H1 (cell line): Measurements from ENCODE around the gene CYB561D2.

ENCODE experiments used
- CEBPB ChIP-seq: IDR thresholded peaks from 2 replicates; pipeline ENCODE4 v1.6.1; 2012; ENCODE audit warnings: low read depth, low read length
- EP300 ChIP-seq, 2 experiments: IDR thresholded peaks; 1 replicate in 1 of 2; 2 replicates in 1 of 2; pipeline ENCODE4 v1.6.1; 2011 to 2012; ENCODE audit warnings: low read depth in 2 of 2, low read length in 2 of 2, mild to moderate bottlenecking in 2 of 2, borderline replicate concordance in 1 of 2, inconsistent platforms in 1 of 2, moderate library complexity in 1 of 2
- KDM1A ChIP-seq: fragments of 200-600, 300-600 bp; sonication (generic); IDR thresholded peaks from 2 replicates; pipeline ENCODE4 v1.7.1; 2016; ENCODE audit warnings: mild to moderate bottlenecking, low read length, borderline replicate concordance
- NRF1 ChIP-seq: IDR thresholded peaks from 2 replicates; pipeline ENCODE4 v1.6.1; 2011; ENCODE audit warnings: mild to moderate bottlenecking, low read depth, low read length, improper control_type of control experiment
- SIN3A ChIP-seq, 2 experiments: IDR thresholded peaks in 1 of 2; conservative IDR thresholded peaks in 1 of 2; 2 replicates each; pipeline ENCODE4 v1.6.1; 2011 to 2012; ENCODE audit warnings: low read length in 2 of 2, improper control_type of control experiment in 1 of 2, low read depth in 1 of 2, mild to moderate bottlenecking in 1 of 2
- TF ChIP-seq, protein P1 (sequence below), 3 experiments: IDR thresholded peaks; 1 replicate in 2 of 3; 2 replicates in 1 of 3; pipeline versions ENCODE4 v1.5.1 to v1.6.1; 2011; ENCODE audit warnings: low read length in 3 of 3, mild to moderate bottlenecking in 3 of 3, inconsistent platforms in 2 of 3, low read depth in 1 of 3, moderate library complexity in 1 of 3; ENCODE audit not compliant: insufficient read depth in 1 of 3; ENCODE audit errors: control extremely low read depth in 1 of 3
- TF ChIP-seq, protein P2 (sequence below): IDR thresholded peaks from 2 replicates; pipeline ENCODE4 v1.6.1; 2012; ENCODE audit warnings: inconsistent platforms

DNA sequence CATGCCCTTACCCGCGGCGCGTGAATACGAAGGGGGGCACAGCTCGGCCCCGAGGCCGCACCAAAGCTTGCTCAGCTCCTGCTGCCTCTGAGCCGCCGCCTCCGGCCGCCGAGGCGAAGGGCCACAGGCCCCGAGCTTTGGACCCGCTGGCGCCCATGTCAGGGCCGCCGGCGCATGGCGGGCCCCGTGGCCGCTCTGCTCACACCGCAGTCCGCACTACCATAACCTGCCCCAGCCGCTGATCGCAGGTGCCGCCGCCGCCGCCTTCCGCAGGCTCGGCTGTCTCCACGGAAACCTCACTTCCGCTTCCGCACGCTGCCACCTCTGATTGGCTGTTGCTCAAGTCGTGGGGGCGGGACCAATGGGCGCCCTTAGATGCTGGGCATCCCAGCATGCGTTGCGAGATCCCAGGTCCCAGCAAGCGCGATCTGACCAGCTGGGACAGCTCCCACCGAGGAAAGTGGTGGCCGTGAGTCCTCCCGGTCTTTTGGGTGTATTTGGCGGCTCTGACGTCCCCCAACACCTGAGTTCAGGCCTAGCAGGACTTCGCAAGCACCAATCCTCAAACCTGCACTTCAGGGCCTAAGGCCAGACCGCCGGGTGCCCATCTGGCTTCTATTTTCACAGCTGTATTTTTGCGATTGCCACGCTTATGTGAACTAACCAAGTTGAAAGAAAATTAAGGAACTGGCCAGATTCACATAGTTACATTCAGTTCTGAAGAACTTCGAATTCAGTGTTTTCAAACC, 22.5 kb upstream of the CYB561D2 start, which contains the start of gene TUSC2:
- TF ChIP-seq SIN3A (conservative IDR thresholded peaks at IDR 0.05 in 1 of 2, IDR thresholded peaks at IDR 0.05 in 1 of 2; ENCODE audit: low read depth in 1 of 2, low read length in 2 of 2), result peak; percentile 40 to 76; a peak in 1 of 4 replicates
- TF ChIP-seq, protein P1, sequence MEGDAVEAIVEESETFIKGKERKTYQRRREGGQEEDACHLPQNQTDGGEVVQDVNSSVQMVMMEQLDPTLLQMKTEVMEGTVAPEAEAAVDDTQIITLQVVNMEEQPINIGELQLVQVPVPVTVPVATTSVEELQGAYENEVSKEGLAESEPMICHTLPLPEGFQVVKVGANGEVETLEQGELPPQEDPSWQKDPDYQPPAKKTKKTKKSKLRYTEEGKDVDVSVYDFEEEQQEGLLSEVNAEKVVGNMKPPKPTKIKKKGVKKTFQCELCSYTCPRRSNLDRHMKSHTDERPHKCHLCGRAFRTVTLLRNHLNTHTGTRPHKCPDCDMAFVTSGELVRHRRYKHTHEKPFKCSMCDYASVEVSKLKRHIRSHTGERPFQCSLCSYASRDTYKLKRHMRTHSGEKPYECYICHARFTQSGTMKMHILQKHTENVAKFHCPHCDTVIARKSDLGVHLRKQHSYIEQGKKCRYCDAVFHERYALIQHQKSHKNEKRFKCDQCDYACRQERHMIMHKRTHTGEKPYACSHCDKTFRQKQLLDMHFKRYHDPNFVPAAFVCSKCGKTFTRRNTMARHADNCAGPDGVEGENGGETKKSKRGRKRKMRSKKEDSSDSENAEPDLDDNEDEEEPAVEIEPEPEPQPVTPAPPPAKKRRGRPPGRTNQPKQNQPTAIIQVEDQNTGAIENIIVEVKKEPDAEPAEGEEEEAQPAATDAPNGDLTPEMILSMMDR (IDR thresholded peaks at IDR 0.05; ENCODE audit: control extremely low read depth in 1 of 3, insufficient read depth in 1 of 3, low read depth in 1 of 3, low read length in 3 of 3), result peak in 1 of 3 experiments; percentile 3; a peak in 1 of 4 replicates
- no peak for TF ChIP-seq CEBPB
- no peak for TF ChIP-seq NRF1
- no peak for TF ChIP-seq KDM1A
- no peak for TF ChIP-seq EP300 (IDR thresholded peaks at IDR 0.05; ENCODE audit: borderline replicate concordance in 1 of 2, low read depth in 2 of 2, low read length in 2 of 2)
- TF ChIP-seq, protein P2, sequence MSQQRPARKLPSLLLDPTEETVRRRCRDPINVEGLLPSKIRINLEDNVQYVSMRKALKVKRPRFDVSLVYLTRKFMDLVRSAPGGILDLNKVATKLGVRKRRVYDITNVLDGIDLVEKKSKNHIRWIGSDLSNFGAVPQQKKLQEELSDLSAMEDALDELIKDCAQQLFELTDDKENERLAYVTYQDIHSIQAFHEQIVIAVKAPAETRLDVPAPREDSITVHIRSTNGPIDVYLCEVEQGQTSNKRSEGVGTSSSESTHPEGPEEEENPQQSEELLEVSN, result no peak
